Upper lobe of left lung (tissue), 6 donors: ENCODE results near the gene TC2N. TPM values are rescaled to one million over a fixed set of nuclear protein-coding genes. Genes with fewer than 3 reads are reported as not detected.

Experiments used
- ATAC-seq, 2 donors: fragments of 200-7000 bp; cut with Tn5 transposase; one replicate each; pipeline ENCODE4 v1.9.1; 2022; ENCODE audit warnings: mild to moderate bottlenecking in 2 of 2, moderate library complexity in 2 of 2; ENCODE audit not compliant: low FRiP score in 2 of 2
- DNase-seq, 2 donors: peaks; one replicate each; pipeline ENCODE4 v3.0.0-alpha.2; 2019 to 2020
- H3K27ac ChIP-seq, 4 donors: fragments of 200-600 bp; sonication (generic); one replicate each; pipeline ENCODE4 v1.5.1; 2016 to 2019
- H3K27me3 ChIP-seq, 4 donors: fragments of 200-600 bp; sonication (generic); one replicate each; pipeline ENCODE4 v1.5.1; 2017 to 2019
- H3K36me3 ChIP-seq, 4 donors: fragments of 200-600 bp; sonication (generic); one replicate each; pipeline ENCODE4 v1.5.1; 2016 to 2019
- H3K4me1 ChIP-seq, 4 donors: fragments of 200-600 bp; sonication (generic); one replicate each; pipeline ENCODE4 v1.5.1; 2018 to 2019
- H3K4me3 ChIP-seq, 4 donors: fragments of 200-600 bp; sonication (generic); one replicate each; pipeline ENCODE4 v1.5.1; 2017 to 2019; ENCODE audit warnings: mild to moderate bottlenecking in 2 of 4, moderate library complexity in 1 of 4
- H3K9me3 ChIP-seq, 4 donors: fragments of 200-600 bp; sonication (generic); one replicate each; pipeline ENCODE4 v1.5.1; 2018 to 2019
- EP300 ChIP-seq, 4 donors: sonication (generic); formaldehyde crosslinking; IDR thresholded peaks; one replicate each; pipeline ENCODE4 v1.5.1; 2017; ENCODE audit warnings: antibody characterized with exemption in 4 of 4, control low read depth in 2 of 4
- POLR2A ChIP-seq, 4 donors: fragments of 450-650 bp; IDR thresholded peaks; one replicate each; pipeline ENCODE4 v1.5.1; 2016 to 2017; ENCODE audit warnings: antibody characterized with exemption in 4 of 4, mild to moderate bottlenecking in 2 of 4
- POLR2AphosphoS5 ChIP-seq, 2 donors: sonication (generic); formaldehyde crosslinking; IDR thresholded peaks; one replicate each; pipeline ENCODE4 v1.5.1; 2017; ENCODE audit warnings: antibody characterized with exemption in 2 of 2
- WGBS, 2 donors: methylation state at CpG; one replicate each; pipeline ENCODE4 v1.1.5; 2017 to 2018; 5-methylcytosine and 5-hydroxymethylcytosine counted together
- total RNA-seq, 6 donors: library from RNA; depleted of rRNA in 4 of 6; stranded (reverse); fragments of >200 nt in 4 of 6; gene quantifications; one replicate each; pipeline versions ENCODE4 v1.1.0 to v1.2.1, GENCODE V29; 2016 to 2021
- TF ChIP-seq, protein P1 (sequence below), 6 experiments: fragments of 450-650 bp in 4 of 6; fragments of 200-600 bp in 2 of 6; sonication (generic) in 2 of 6; IDR thresholded peaks; one replicate each; pipeline ENCODE4 v1.5.1; 2016 to 2019; ENCODE audit warnings: antibody characterized with exemption in 6 of 6
- donor health status: DM: no; HTN: no; CAD: no; lungs with moderate emphysema.
- donor health status: DM: no; HTN: yes; CAD: no; lungs with severe emphysema.

TC2N gene
- total RNA-seq, 6 donors from 2014 or later = 21.0 to 121 (median 49.6) TPM

DNA sequence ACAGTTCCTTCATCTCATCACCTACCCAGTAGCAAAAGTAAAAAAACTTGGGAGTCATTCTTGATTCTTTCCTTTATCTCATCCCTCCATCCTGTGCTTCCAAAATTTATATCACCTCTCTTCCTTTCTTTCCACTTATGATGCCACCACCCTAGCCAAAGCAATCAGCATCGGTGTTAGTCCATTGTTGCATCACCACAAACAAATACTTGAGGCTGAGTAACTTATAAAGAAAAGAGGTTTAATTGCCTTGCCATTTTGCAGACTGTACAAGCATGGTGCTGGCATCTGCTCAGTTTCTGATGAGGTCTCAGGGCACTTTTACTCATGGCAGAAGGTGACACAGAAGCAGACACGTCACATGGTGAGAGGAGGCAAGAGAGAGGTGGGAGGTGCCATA lies 115.6 kb downstream of the TC2N start:
- TF ChIP-seq, protein P1, sequence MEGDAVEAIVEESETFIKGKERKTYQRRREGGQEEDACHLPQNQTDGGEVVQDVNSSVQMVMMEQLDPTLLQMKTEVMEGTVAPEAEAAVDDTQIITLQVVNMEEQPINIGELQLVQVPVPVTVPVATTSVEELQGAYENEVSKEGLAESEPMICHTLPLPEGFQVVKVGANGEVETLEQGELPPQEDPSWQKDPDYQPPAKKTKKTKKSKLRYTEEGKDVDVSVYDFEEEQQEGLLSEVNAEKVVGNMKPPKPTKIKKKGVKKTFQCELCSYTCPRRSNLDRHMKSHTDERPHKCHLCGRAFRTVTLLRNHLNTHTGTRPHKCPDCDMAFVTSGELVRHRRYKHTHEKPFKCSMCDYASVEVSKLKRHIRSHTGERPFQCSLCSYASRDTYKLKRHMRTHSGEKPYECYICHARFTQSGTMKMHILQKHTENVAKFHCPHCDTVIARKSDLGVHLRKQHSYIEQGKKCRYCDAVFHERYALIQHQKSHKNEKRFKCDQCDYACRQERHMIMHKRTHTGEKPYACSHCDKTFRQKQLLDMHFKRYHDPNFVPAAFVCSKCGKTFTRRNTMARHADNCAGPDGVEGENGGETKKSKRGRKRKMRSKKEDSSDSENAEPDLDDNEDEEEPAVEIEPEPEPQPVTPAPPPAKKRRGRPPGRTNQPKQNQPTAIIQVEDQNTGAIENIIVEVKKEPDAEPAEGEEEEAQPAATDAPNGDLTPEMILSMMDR (IDR thresholded peaks at IDR 0.05) = no peak
- TF ChIP-seq EP300 (IDR thresholded peaks at IDR 0.05) (no peak), POLR2A (IDR thresholded peaks at IDR 0.05) (no peak), POLR2AphosphoS5 (IDR thresholded peaks at IDR 0.05) (no peak)
- no peaks in the 10 kb centered on the region for H3K27me3 ChIP-seq
- no peak overlapping the region for H3K4me3 ChIP-seq
- H3K4me1 ChIP-seq = peaks cover 3 to 24% (median 12%) of the 10 kb centered on the region in 4 donors
- DNase-seq (no peak), ATAC-seq (no peak)
- 63 to 84% methylated on average over 2 of the region's 2 CpGs for WGBS, 2 donors
- H3K36me3 ChIP-seq = no peaks in the 10 kb centered on the region
- no peaks in the 10 kb centered on the region for H3K9me3 ChIP-seq
- no peak overlapping the region for H3K27ac ChIP-seq

DNA sequence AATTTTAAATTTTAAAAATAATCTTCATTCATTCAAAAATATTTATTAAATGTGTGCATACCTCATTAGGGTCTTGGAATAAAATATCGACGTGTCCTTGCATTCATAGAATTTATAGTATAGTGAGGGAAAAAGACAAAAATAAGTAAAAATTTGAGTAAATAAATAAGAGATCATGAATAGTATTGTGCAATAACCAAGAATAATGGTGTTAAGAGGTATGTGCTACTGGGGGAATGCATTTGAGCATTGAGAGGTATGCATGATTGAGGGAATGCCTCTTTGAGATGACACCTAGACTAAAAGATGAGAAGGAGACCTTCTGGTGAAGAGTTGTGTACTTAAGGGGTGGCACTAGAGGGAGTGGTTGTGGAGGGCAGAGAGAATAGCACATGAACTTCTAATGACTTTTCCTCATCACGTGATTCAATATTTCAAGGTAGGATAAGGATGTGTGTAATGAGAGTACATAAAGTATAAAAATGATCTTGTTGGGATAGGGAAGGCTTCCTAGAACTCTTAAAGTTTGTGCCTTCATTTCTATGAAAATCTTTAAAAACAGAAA lies 116.6 kb downstream of the TC2N start:
- peaks cover 3 to 22% (median 12%) of the 10 kb centered on the region in 4 donors for H3K4me1 ChIP-seq
- ATAC-seq (no peak), DNase-seq (no peak)
- no peaks in the 10 kb centered on the region for H3K36me3 ChIP-seq
- H3K27ac ChIP-seq = no peak overlapping the region
- TF ChIP-seq POLR2AphosphoS5 (IDR thresholded peaks at IDR 0.05) (no peak), EP300 (IDR thresholded peaks at IDR 0.05) (no peak), POLR2A (IDR thresholded peaks at IDR 0.05) (no peak)
- TF ChIP-seq, protein P1 (IDR thresholded peaks at IDR 0.05) = no peak
- H3K27me3 ChIP-seq = no peaks in the 10 kb centered on the region
- WGBS, 2 donors = 94% methylated on average over 3 of the region's 3 CpGs
- H3K9me3 ChIP-seq = no peaks in the 10 kb centered on the region
- H3K4me3 ChIP-seq = no peak overlapping the region

DNA sequence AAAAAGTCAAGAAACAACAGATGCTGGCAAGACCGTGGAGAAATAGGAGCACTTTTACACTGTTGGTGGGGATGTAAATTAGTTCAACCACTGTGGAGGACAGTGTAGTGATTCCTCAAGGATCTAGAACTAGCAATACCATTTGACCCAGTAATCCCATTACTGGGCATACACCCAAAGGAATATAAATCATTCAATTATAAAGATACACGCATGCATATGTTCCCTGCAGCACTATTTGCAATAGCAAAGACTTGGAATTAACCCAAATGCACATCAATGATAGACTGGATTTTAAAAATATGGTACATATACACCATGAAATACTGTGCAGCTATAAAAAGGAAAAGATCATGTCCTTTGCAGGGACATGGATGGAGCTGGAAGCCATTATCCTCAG lies 117.5 kb downstream of the TC2N start:
- TF ChIP-seq EP300 (IDR thresholded peaks at IDR 0.05) (no peak), POLR2A (IDR thresholded peaks at IDR 0.05) (no peak)
- no peak overlapping the region for H3K27ac ChIP-seq
- WGBS, 2 donors = 79 to 83% methylated on average over 2 of the region's 2 CpGs
- no peaks in the 10 kb centered on the region for H3K36me3 ChIP-seq
- H3K4me3 ChIP-seq = no peak overlapping the region
- no peaks in the 10 kb centered on the region for H3K27me3 ChIP-seq
- H3K4me1 ChIP-seq = peaks cover 3 to 15% (median 9%) of the 10 kb centered on the region in 4 donors
- no peak for DNase-seq
- ATAC-seq = no peak
- no peaks in the 10 kb centered on the region for H3K9me3 ChIP-seq

DNA sequence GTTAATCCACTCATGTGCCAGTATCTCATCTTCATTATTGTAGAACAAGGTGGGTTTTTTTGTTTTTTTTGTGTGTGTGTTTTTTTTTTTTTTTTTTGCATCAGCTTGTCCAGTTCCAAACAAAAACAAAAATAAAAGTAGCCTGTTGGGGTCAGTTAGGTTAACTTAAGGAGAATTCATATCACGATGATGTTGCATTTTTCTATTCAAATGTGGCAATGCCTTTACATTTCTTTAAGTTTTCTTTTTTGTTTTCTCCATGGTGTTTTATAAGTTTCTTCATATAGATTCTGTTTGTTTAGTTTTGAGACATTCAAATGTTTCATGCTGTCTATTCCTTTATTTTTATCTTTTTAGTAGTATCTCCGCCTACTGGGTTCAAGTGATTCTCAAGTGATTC lies 119.3 kb downstream of the TC2N start:
- 96 to 98% methylated on average over 2 of the region's 2 CpGs for WGBS, 2 donors
- Histone ChIP-seq H3K4me1 (peaks cover 0 to 5% (median 2%) of the 10 kb centered on the region in 4 donors), H3K27ac (no peak overlapping the region), H3K4me3 (no peak overlapping the region), H3K9me3 (no peaks in the 10 kb centered on the region), H3K36me3 (no peaks in the 10 kb centered on the region), H3K27me3 (no peaks in the 10 kb centered on the region)
- ATAC-seq = no peak
- no peak for DNase-seq
- TF ChIP-seq, protein P1 (IDR thresholded peaks at IDR 0.05) = no peak
- TF ChIP-seq POLR2A (IDR thresholded peaks at IDR 0.05) = no peak
- no peak for TF ChIP-seq POLR2AphosphoS5 (IDR thresholded peaks at IDR 0.05)
- TF ChIP-seq EP300 (IDR thresholded peaks at IDR 0.05) = no peak

DNA sequence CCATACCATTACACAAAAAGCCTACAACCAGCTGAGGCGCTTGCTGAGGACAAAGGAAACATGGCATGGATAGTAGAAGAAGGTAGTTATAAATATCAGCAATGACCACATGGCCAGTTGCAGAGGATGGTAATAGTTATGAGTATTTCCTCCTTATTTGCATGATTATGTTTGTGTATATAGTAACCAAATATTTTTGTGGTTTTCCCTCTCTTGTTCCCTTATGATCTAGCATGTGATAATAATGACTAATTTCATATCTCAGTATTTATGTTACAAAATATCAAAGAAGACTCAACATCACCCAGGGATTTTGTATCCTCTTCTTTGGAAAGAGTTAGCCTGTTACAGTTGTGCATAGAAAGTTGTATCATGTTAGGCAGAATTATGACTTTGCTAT lies 122.0 kb downstream of the TC2N start:
- Histone ChIP-seq H3K27me3 (no peaks in the 10 kb centered on the region), H3K9me3 (no peaks in the 10 kb centered on the region), H3K4me3 (no peak overlapping the region), H3K36me3 (no peaks in the 10 kb centered on the region), H3K4me1 (peaks cover 0 to 10% (median 3%) of the 10 kb centered on the region in 4 donors), H3K27ac (no peak overlapping the region)
- DNase-seq = no peak
- WGBS, 2 donors = 91 to 95% methylated on average over 1 of the region's 1 CpG
- TF ChIP-seq, protein P1 (IDR thresholded peaks at IDR 0.05) = no peak
- TF ChIP-seq POLR2A (IDR thresholded peaks at IDR 0.05) (no peak), EP300 (IDR thresholded peaks at IDR 0.05) (no peak), POLR2AphosphoS5 (IDR thresholded peaks at IDR 0.05) (no peak)
- ATAC-seq = no peak
